SK-N-MC (cell line): Measurements from ENCODE around the gene MRGPRF.

Experiments used
- EZH2 ChIP-seq: fragments of 200-600 bp; sonication (generic); IDR thresholded peaks from one replicate; pipeline ENCODE4 v1.6.1; 2017; ENCODE audit warnings: antibody characterized with exemption
- POLR2AphosphoS5 ChIP-seq: IDR thresholded peaks from 2 replicates; pipeline ENCODE4 v1.6.1; 2012; ENCODE audit warnings: mild to moderate bottlenecking, low read depth, low read length, borderline replicate concordance

DNA sequence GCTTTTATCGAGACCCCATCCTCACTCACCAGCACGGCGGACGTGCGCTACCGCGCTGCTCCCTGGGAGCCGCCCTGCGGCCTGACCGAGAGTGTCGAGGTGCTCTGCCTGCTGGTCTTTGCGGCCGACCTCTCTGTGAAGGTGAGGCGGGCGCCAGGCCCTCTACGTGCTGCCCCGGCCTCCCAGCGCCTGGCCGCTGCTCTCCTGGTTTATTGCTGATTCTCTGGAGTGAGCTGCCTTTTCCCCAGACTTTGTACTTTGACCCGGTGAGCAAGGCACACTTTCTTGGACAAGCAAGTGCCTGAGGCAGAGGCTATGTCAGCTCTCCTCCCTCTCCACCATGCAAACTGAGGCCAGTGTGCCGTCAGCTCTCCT lies 42.2 kb upstream of the MRGPRF start:
- no peak for TF ChIP-seq POLR2AphosphoS5
- TF ChIP-seq EZH2, result no peak
